ENCODE data around the gene BAZ1B. TPM values are rescaled to one million over a fixed set of nuclear protein-coding genes. Genes with fewer than 3 reads are reported as not detected.

BAZ1B gene
- polyA plus RNA-seq, 3 donors = 70.2 to 77.8 (median 72.8) TPM

GRCh38 chr7:73391396-73391795, 130.7 kb downstream of the BAZ1B start:
- DNase-seq = no peak

Other genes starting within 250 kb of the BAZ1B start
- 10 to 100 TPM; 19.0 to 20.7 (median 19.4) TPM for gene NSUN5, start 213.5 kb downstream of the BAZ1B start, polyA plus RNA-seq (ENCODE audit: insufficient read length in 3 of 3)
- gene TRIM50, start 194.2 kb downstream of the BAZ1B start, polyA plus RNA-seq (ENCODE audit: insufficient read length in 3 of 3) = under 1 TPM; 0.24 to 0.38 (median 0.33) TPM
- under 1 TPM; 0.28 to 0.64 (median 0.56) TPM for gene FKBP6, start 194.1 kb downstream of the BAZ1B start, polyA plus RNA-seq (ENCODE audit: insufficient read length in 3 of 3)
- under 1 TPM; 0.50 to 0.70 (median 0.57) TPM for gene FZD9, start 88.5 kb downstream of the BAZ1B start, polyA plus RNA-seq (ENCODE audit: insufficient read length in 3 of 3)
- 10 to 100 TPM; 41.6 to 46.2 (median 42.8) TPM for gene BCL7B, start 35.4 kb upstream of the BAZ1B start, polyA plus RNA-seq (ENCODE audit: insufficient read length in 3 of 3)
- gene TBL2, start 56.3 kb upstream of the BAZ1B start, polyA plus RNA-seq (ENCODE audit: insufficient read length in 3 of 3) = 10 to 100 TPM; 40.2 to 42.8 (median 41.9) TPM
- gene MLXIPL, start 102.2 kb upstream of the BAZ1B start, polyA plus RNA-seq (ENCODE audit: insufficient read length in 3 of 3) = 1 to 10 TPM; 5.5 to 8.7 (median 7.3) TPM
- gene VPS37D, start 145.5 kb upstream of the BAZ1B start, polyA plus RNA-seq (ENCODE audit: insufficient read length in 3 of 3) = 10 to 100 TPM; 15.4 to 19.4 (median 18.9) TPM
- 10 to 100 TPM; 10.6 to 12.4 (median 11.8) TPM for gene DNAJC30, start 161.2 kb upstream of the BAZ1B start, polyA plus RNA-seq (ENCODE audit: insufficient read length in 3 of 3)
- 100 to 1,000 TPM in 1 of 3 donors, 10 to 100 TPM in 2; 82.1 to 105 (median 96.3) TPM for gene BUD23, start 161.3 kb upstream of the BAZ1B start, polyA plus RNA-seq (ENCODE audit: insufficient read length in 3 of 3)
- 10 to 100 TPM; 10.8 to 13.0 (median 11.4) TPM for gene STX1A, start 197.4 kb upstream of the BAZ1B start, polyA plus RNA-seq (ENCODE audit: insufficient read length in 3 of 3)
- gene ABHD11, start 216.5 kb upstream of the BAZ1B start, polyA plus RNA-seq (ENCODE audit: insufficient read length in 3 of 3) = 10 to 100 TPM; 27.2 to 35.6 (median 30.8) TPM
- gene CLDN3, start 248.0 kb upstream of the BAZ1B start, polyA plus RNA-seq (ENCODE audit: insufficient read length in 3 of 3) = 10 to 100 TPM; 67.0 to 69.6 (median 69.2) TPM

Data from renal pelvis (tissue), 4 donors.